GM18508 (cell line): ENCODE measurements around the gene BMF.
"Not testable (repeated sequence)": the region's sequence is repeated elsewhere in the genome, so short reads cannot be mapped to it uniquely, and the experiment has no call there.

Experiments used
- ATAC-seq: cut with Tn5 transposase; IDR thresholded peaks from one replicate; pipeline ENCODE4 v1.9.1; 2021; ENCODE audit warnings: moderate number of reproducible peaks; ENCODE audit not compliant: insufficient read depth, unreplicated experiment

BMF gene, protein sequence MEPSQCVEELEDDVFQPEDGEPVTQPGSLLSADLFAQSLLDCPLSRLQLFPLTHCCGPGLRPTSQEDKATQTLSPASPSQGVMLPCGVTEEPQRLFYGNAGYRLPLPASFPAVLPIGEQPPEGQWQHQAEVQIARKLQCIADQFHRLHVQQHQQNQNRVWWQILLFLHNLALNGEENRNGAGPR

DNA sequence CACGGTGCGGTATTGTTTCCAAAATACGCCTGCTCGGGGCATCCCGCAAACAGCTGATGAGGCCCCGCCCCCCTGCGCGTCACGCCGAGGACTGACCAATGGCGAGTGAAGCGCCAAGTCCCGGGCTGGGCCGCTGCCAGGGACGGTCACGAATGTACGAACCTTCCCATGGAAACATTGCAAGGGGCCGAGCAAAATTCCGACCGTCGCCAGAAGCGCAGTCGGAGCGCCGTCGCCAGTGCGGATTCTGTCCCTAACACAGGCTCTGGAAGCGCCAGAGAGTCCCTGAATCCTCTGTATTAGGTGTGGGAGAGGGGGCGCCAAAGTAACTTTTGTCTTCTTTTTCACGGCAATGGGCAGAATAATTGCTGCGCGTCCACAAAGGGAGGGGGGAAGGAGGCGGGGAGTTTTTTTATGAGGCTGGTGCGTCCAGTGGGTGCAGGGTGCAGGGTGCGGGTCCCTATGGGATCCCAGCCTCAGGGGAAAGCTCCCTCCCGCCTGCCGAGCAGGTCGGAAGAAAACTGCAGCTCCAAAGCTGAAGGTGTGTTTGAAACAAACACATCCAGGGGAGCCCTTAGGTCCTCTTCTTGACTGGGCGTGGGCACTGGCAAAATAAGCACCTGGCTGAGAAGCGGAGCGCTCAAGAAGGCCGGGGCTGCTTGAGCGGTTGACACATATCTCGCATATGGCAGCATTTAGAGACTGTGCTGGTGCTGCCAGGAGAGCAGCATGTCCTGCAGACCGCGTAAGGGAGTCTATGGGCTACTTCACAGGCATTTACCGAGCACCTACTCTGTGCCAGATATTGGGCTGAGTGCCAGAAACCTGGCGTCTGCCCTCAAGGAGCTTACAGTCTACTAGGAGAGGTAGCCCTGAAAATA, at the start of gene BMF:
TSS of gene BMF (minus strand) at position 25 of the 881 bp plus-strand sequence. CDS start 2,793 bp downstream, outside the sequence.
- peak; percentile 35 for ATAC-seq

DNA sequence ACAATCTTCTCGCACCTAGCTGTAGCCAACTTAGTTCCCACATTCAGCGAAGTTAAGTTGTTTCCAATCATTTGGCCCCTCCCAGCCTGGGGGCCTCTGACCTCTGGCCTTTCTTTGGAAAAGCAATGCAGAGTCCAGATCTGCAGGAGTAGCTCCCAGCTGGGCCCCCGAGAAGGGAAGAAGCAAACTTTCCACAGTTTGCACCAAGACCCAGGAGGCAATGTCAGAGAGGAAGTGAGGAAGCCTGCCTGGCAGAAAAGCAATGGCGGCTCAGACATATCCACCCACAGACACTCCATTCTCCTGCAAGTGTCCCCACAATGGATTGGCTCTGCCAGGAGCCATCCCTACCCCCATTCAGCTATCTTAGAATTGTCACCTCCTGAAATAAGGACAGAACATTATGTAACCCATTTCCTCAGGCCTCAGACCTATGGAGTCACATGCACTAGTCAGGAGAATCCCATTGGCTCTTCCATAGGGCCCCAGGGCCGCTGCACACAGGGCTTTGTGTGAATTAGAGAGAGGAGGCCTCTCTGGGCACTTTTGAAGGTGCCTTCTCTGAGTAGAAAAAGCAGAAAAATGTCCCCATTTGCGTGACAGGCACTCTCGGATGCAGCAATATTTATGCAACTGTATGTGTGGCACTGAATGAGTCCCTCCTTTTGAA, 49.2 kb upstream of the BMF start:
- ATAC-seq, result no peak

DNA sequence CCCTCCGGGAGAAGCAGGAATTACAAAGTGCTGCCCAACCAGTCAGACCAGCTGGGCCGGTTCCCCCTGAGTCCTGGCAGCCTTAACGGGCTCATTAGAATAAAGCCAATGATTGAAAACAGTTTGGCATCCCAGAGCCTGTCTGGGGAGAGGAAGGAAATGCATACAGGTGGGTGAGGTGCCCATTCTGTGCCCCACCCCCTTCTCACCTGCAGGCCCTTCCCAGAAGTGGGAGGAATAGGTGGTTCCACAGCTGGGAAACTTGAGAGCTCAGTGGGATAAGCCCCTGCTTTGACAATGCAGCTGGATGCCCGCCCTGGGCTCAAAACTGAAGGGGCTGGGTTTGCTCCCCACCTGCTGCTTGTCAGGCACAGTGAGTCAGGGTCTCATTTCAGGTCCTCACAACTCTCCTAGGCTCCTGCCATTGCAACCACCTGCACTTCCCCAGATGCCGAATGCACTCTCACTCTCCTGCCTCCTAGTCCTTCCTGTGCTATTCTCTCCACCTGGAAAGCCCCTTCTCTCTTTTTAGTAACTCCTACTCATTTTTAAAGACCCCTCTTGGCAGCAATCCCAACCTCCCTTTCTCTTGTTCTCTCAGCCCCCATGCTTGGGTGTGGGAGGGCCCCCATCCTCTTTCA, 46.7 kb upstream of the BMF start:
- ATAC-seq, result no peak

DNA sequence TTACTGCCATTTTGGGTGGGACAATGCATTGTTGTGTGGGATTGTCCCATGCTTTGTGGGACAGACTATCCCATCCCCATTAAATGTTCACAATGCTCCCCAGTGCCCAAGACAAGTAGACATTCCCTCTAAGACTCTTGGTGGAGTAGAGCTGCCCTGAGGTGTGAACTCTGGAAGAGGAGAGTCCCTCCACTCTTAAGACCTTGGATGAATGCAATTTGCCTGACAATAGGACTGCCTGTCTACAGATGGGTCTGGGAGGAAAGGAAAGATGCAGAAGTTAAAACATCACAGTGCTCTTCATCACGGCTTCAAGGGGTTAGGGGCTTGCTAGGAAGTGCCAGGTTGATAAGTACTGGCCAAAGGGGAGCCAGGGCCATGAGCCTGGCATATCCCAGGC, 46.1 kb upstream of the BMF start:
- not testable (repeated sequence) for ATAC-seq

DNA sequence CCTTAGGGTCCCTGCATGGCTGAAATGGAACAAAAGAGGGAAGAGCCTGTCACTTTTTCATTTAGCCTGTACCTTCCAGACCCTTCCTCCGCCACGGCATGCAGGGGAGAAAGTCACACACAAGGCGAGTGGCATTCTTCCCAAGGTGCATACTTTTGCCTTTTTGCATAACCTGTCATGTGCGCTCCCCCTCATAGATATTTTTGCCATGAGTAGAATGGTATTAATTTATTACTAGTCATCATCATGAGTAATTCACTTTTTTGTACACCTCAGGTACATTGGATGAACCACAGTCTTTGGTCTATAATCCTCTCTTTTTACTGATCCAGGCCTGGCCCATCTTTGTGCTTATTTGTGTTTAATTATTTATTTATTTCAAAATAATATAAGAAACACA, 43.3 kb upstream of the BMF start:
- no peak for ATAC-seq

- no peak for ATAC-seq
Measured at GRCh38 chr15:40151499-40151898, 42.8 kb upstream of the BMF start.

DNA sequence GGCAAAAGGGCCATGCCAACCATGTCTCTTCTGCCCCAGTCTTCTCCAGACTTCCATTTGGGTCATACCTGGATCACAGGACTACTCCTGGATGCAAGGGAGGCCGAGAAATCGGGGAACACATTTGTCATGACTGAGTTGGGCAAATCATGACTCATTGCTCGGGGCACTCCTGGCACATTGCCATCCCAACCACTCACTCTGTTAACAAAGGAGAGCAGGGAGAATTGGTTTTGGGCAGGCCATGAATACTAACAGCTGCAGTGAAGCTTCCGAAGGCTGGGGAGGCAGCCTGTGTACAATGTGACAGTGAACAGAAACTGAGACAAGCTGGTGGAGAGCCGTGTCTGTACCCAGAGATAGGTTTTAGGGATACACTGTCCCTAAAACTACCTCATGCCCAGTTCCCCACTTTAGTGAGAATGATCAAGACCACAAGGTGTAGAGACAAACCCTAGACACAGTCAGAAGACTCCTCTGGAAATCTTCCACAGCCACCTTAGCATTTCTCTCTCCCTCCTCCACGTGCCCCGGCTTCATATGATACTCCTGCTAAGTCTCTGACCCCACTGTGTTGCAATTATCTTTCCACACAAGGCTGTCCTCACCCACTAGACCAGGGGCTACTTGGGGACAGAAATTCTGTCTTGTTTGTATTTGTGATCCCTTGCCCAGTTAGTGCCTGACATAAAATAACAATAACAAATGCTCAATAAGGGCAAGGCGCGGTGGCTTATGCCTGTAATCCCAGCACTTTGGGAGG, 41.7 kb upstream of the BMF start:
- no peak for ATAC-seq

GRCh38 chr15:40149339-40149738, 40.7 kb upstream of the BMF start:
- no peak for ATAC-seq

DNA sequence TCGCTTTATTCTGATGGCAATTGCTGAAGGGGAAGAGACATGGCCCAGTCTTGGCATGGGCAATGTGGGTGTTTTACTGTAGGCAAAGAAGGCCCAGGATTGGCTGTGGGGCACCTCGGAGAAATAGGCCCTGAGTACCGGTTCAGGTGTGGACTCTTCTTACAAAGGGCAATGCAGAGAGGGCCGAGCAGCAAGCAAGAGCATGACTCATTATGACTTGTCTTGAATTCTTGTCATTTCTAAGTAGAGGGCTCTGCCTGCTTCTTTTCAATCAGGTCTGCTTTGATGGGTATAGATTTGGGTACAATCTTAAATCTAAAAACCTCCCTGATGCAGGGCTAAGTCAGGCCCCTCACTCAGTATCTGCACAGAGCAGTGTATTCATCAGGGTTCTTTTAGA, 37.4 kb upstream of the BMF start:
- ATAC-seq, result no peak

- ATAC-seq, result no peak
Measured at GRCh38 chr15:40142428-40142827, 33.7 kb upstream of the BMF start.

DNA sequence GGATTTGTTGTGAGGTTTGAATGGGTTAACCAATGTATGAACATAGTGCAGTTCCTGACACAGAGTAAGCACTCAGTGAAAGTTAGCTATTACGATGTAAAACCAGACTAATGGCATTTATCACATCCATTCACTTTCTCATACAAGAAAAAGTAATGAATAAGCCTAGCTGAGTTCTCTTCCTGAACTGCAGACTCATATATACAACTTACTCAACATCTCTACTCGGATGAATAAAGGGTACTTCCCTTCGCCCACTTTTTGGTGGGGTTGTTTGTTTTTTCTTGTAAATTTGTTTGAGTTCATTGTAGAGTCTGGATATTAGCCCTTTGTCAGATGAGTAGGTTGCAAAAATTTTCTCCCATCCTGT, 29.5 kb upstream of the BMF start:
- ATAC-seq, result not testable (repeated sequence)

- ATAC-seq, result no peak
Measured at GRCh38 chr15:40137303-40138200, 28.9 kb upstream of the BMF start.

GRCh38 chr15:40136470-40137302, 28.0 kb upstream of the BMF start:
- ATAC-seq, result no peak

DNA sequence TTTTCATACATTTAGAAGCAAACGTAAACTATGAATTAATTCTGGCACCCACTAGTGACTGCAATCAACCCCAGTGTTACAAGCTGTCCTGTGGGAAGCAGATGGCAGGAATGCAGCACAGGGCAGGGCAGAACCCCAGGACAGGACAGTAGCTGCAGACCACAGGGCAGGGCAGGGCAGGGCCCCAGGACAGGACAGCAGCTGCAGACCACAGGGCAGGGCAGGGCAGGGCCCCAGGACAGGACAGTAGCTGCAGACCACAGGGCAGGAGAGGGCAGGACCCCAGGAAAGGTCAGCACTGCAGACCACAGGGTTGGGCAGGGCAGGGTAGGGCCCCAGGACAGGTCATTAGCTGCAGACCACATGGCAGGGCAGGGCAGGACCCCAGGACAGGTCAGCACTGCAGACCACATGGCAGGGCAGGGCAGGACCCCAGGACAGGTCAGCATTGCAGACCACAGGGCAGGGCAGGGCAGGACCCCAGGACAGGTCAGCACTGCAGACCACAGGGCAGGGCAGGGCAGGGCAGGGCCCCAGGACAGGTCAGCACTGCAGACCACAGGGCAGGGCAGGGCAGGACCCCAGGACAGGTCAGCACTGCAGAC, 27.3 kb upstream of the BMF start:
- ATAC-seq, result not testable (repeated sequence)

DNA sequence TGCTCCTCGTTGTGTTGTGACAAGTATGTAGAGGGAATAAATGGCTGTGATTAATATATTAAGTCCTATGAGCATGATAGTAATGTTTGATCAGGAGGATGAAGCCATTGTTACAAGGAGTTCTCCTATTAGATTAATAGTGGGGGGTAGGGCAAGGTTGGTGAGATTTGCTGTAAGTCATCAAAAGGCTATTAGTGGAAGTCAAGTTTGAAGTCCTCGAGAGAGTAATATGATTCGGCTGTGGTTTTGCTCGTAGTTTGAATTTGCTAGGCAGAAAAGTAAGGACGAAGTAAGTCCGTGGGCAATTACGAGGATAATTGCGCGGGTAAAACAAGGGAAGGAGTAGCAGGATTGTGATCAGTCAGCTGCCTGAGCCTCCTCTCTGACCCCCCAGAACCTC, 26.2 kb upstream of the BMF start:
- no peak for ATAC-seq

GRCh38 chr15:40133544-40133943, 24.9 kb upstream of the BMF start:
- ATAC-seq, result no peak

- ATAC-seq, result no peak
Measured at GRCh38 chr15:40130799-40131502, 22.3 kb upstream of the BMF start.
